IPS-20b (cell line): ENCODE data around the gene ROGDI.

Experiments
- H3K27ac ChIP-seq: one replicate; pipeline ENCODE4 v1.5.1; 2013; ENCODE audit warnings: low read length
- H3K27me3 ChIP-seq: 2 replicates; pipeline ENCODE4 v1.6.1; 2013; ENCODE audit warnings: mild to moderate bottlenecking, low read length, inconsistent platforms; ENCODE audit not compliant: insufficient read depth
- H3K36me3 ChIP-seq: 2 replicates; pipeline ENCODE4 v1.6.1; 2013; ENCODE audit warnings: low read depth, mild to moderate bottlenecking, inconsistent platforms, low read length, moderate library complexity; ENCODE audit not compliant: insufficient read depth
- H3K4me1 ChIP-seq: 2 replicates; pipeline ENCODE4 v1.6.1; 2013; ENCODE audit warnings: mild to moderate bottlenecking, control low read depth, inconsistent platforms, low read length, moderate library complexity; ENCODE audit not compliant: insufficient read depth
- H3K4me3 ChIP-seq: 2 replicates; pipeline ENCODE4 v1.5.1; 2013; ENCODE audit warnings: mild to moderate bottlenecking, low read length, inconsistent platforms
- H3K9ac ChIP-seq: 2 replicates; pipeline ENCODE4 v1.6.1; 2013; ENCODE audit warnings: low read depth, mild to moderate bottlenecking, inconsistent platforms, low read length, moderate library complexity
- H3K9me3 ChIP-seq: 2 replicates; pipeline ENCODE4 v1.6.1; 2013; ENCODE audit warnings: mild to moderate bottlenecking, low read depth, low read length, inconsistent platforms; ENCODE audit not compliant: insufficient read depth

ROGDI gene

DNA sequence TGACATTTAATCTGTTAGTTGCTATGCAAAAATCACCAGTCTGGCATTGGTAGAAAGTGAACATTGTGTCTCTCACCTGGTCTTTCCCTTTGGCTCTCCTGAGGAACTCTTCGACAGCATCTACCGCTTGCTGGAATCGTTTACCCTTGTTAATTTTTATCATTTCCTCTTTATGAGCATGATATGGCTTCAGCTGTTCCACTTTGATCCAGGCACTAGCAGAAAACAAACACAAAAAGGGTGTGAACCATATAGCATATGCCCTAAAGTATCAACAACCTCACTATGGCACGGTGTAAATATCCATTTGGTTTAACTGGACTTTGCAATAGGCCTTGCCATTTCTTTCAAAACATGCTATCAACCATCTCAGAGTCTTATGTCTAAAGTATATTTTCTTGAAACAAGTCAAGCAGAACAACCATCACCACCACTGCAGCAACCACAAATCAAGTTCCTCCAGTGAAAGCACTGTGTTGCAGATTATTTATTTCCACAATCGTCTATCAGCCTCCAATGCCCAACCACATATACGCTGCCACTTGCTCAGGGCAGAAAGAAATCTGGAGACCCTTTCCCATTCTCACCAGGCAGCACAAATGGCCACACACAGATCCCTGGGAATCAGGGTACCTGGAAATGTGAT is 30.4 kb upstream of the ROGDI start:
- no peaks in the 10 kb centered on the region for H3K27me3 ChIP-seq
- H3K4me3 ChIP-seq, result no peak overlapping the region
- no peaks in the 10 kb centered on the region for H3K4me1 ChIP-seq
- no peaks in the 10 kb centered on the region for H3K9me3 ChIP-seq
- H3K36me3 ChIP-seq, result peaks cover 80% of the 10 kb centered on the region
- H3K9ac ChIP-seq, result no peak overlapping the region
- H3K27ac ChIP-seq, result no peak overlapping the region

DNA sequence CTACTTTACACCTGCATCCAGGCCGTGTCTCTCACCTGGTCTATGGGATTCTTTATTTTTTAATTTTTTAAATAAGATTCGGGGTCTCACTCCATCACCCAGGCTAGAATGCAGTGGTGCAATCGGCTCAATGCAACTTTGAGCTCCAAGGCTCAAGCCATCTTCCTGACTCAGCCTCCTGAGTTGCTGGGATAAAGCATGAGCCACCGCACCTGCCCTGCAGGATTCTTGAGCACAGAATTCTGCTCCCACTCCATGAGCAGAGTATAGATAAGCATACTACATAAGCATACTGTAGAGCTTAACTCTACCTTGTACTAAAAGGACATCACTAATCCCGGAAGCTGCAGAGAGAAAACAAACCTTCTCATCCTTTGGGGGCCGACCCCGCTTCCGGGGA is 29.2 kb upstream of the ROGDI start:
- H3K27ac ChIP-seq, result no peak overlapping the region
- no peaks in the 10 kb centered on the region for H3K27me3 ChIP-seq
- H3K9me3 ChIP-seq, result no peaks in the 10 kb centered on the region
- H3K9ac ChIP-seq, result no peak overlapping the region
- no peaks in the 10 kb centered on the region for H3K4me1 ChIP-seq
- H3K36me3 ChIP-seq, result peaks cover 79% of the 10 kb centered on the region
- H3K4me3 ChIP-seq, result no peak overlapping the region

DNA sequence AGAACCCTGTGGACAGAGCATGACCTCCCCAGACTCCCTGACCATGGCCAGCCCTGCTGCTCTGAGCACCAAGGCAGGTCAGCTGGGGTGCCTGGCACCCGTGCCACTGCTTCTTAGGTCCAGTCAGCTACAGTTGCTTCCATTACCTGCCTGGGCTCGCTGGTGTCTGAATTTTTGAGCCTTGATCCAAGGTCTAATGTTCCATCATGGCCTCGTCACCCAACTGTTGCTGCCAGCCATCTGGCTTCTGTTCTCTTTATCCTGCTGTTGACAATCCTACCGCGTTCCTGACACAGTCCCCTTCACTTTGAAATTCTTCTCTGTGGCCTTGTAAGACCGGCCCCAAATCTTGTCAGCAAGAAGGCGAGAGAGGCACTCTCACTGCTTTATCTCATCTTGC is 28.0 kb upstream of the ROGDI start:
- peaks cover 83% of the 10 kb centered on the region for H3K36me3 ChIP-seq
- H3K4me1 ChIP-seq, result no peaks in the 10 kb centered on the region
- H3K27ac ChIP-seq, result no peak overlapping the region

DNA sequence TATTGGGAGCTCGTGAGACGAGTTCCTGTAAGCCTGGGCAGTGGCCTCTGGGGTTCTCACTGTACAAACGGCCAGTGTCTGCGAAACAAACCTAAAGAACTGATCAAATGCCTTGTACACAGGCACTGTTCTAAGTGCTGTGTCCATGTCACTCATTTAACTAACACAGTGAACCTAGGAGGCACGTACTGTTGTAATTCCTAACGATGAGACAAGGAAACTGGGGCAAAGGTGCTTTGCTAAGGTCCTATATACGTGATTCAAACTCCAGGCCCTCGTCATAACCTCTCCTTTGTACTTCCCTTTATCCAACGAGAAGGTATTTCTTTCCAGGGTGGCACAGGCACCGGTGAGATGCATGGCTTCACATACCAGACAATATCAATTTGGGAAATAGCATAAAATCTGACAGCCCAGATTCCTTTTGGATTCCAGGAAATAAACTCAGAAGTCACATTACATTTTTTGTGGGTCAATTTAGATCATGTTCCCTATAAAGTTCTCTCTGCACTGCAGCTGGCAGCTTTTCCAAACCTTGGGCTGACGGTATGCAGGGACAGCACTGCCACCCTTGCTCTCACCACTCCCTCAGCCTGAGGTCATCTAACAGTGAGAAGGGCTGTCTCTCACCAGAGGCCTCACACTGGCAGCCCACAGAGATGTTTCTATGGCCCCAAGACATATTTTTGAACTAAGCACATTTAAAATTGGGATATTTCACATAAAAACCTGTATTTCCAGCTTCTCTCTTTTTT is 26.3 kb upstream of the ROGDI start:
- H3K9me3 ChIP-seq, result no peaks in the 10 kb centered on the region
- H3K4me3 ChIP-seq, result no peak overlapping the region
- H3K27me3 ChIP-seq, result no peaks in the 10 kb centered on the region
- H3K27ac ChIP-seq, result no peak overlapping the region
- peaks cover 89% of the 10 kb centered on the region for H3K36me3 ChIP-seq
- H3K4me1 ChIP-seq, result no peaks in the 10 kb centered on the region
- H3K9ac ChIP-seq, result no peak overlapping the region

More for the DNA sequence above, 28.0 kb upstream of the ROGDI start:
- Histone ChIP-seq H3K9ac (no peak overlapping the region), H3K9me3 (no peaks in the 10 kb centered on the region), H3K27me3 (no peaks in the 10 kb centered on the region), H3K4me3 (no peak overlapping the region)

- Histone ChIP-seq H3K9ac (no peak overlapping the region), H3K27ac (no peak overlapping the region), H3K9me3 (no peaks in the 10 kb centered on the region), H3K27me3 (no peaks in the 10 kb centered on the region), H3K36me3 (peaks cover 88% of the 10 kb centered on the region), H3K4me3 (no peak overlapping the region), H3K4me1 (no peaks in the 10 kb centered on the region)
Measured at GRCh38 chr16:4826980-4827379, 24.5 kb upstream of the ROGDI start.

- H3K4me3 ChIP-seq, result no peak overlapping the region
- no peaks in the 10 kb centered on the region for H3K9me3 ChIP-seq
- no peaks in the 10 kb centered on the region for H3K27me3 ChIP-seq
- H3K4me1 ChIP-seq, result no peaks in the 10 kb centered on the region
- H3K9ac ChIP-seq, result no peak overlapping the region
- H3K27ac ChIP-seq, result no peak overlapping the region
- peaks cover 88% of the 10 kb centered on the region for H3K36me3 ChIP-seq
Measured at GRCh38 chr16:4826526-4826925, 24.1 kb upstream of the ROGDI start.

DNA sequence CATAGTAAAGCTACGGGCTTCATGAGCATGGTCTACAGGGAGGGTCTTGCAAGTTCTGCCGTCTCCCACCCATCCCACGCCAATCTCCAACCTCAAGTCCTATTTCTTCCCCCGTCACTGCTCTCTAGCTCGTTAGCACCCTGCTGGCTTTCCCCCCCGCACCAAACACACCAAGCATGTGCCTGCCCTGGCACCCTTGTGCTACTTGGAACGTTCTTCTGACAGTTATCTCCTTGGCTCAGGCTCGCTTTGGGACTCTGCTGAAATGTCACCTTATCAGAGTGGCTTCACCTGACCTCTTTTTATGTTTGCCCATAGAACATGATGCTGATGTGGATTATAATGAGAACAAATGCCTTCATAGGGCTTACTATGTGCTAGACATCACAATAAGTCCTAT is 22.8 kb upstream of the ROGDI start:
- Histone ChIP-seq H3K36me3 (peaks cover 88% of the 10 kb centered on the region), H3K4me1 (no peaks in the 10 kb centered on the region), H3K27me3 (no peaks in the 10 kb centered on the region), H3K4me3 (no peak overlapping the region), H3K27ac (no peak overlapping the region), H3K9ac (no peak overlapping the region), H3K9me3 (no peaks in the 10 kb centered on the region)

GRCh38 chr16:4820652-4821051 is 18.2 kb upstream of the ROGDI start:
- H3K27me3 ChIP-seq, result no peaks in the 10 kb centered on the region
- peaks cover 85% of the 10 kb centered on the region for H3K36me3 ChIP-seq
- no peaks in the 10 kb centered on the region for H3K9me3 ChIP-seq
- H3K4me3 ChIP-seq, result no peak overlapping the region
- no peak overlapping the region for H3K27ac ChIP-seq
- no peaks in the 10 kb centered on the region for H3K4me1 ChIP-seq
- no peak overlapping the region for H3K9ac ChIP-seq

DNA sequence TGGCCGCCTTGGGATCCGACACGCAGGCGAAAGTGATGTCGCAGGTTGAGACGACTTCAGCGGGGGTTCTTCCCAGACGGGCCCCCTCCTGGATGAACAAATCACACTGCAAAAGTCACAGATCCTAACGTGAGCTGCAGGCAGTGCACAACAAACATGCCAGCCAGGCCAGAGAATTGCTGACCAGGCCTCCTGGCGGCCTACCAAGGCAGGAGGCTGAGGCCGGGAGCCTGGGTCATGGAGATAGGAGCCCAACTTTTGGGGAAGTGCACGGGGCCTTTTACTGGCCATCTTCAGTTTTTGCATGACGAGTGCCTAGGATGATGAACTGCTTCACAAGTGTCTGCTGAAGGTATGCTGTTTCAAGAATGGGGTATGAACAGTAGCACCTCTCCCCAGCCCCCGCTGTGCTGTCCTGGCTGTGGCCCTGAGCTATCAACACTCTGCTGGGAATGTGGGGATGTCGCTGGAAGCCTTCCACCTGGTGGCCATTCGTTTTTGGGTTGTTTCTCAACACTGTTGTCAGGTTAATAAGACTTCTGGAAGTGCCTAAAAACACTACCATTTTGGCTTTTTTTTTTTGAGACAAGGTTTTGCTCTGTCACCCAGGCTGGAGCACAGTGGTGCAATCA is 12.2 kb upstream of the ROGDI start:
- Histone ChIP-seq H3K27ac (no peak overlapping the region), H3K36me3 (peaks cover 79% of the 10 kb centered on the region), H3K4me3 (no peak overlapping the region), H3K9ac (no peak overlapping the region), H3K9me3 (no peaks in the 10 kb centered on the region), H3K27me3 (no peaks in the 10 kb centered on the region), H3K4me1 (no peaks in the 10 kb centered on the region)

- H3K27ac ChIP-seq, result no peak overlapping the region
- H3K36me3 ChIP-seq, result peaks cover 79% of the 10 kb centered on the region
- H3K4me3 ChIP-seq, result no peak overlapping the region
- H3K4me1 ChIP-seq, result no peaks in the 10 kb centered on the region
- H3K9ac ChIP-seq, result no peak overlapping the region
- H3K27me3 ChIP-seq, result no peaks in the 10 kb centered on the region
- no peaks in the 10 kb centered on the region for H3K9me3 ChIP-seq
Measured at GRCh38 chr16:4814046-4814445, 11.6 kb upstream of the ROGDI start.

DNA sequence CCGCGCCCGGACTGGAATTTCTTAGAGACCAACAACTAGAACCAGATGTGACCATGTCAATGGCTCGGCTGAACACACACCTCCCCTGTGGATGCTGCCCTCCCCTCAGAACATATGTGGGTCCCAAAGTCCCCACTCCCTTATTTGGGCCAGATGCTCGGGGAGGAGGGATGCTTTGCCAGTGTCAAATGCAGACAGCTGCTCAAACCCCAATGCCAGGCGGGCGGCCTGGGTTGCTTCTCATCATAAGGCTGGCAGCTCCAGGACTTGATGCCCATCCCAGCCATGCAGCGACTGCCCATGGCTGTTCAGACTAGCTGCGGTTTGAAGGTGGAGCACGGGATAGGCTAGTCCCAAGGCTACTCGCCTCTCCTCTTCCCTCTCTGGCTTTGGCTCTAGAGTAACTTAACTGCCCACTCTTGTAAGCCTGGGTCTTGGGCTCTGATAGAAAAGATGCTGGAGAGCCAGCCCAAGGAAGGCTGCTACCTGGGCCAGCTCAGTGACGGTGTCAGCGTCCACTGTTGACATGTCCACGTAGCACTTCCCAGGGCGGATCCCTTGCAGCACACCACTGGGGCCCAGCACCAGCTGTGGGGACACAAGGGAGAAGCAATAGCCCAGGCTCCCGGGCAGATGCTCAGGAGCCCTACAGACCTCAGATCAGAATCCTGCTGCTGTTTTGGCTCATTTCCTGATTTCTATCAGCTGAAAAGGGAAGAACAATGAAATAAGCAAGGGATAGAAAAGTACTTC is 11.0 kb upstream of the ROGDI start:
- H3K9ac ChIP-seq, result no peak overlapping the region
- peaks cover 80% of the 10 kb centered on the region for H3K36me3 ChIP-seq
- H3K4me3 ChIP-seq, result no peak overlapping the region
- no peak overlapping the region for H3K27ac ChIP-seq
- no peaks in the 10 kb centered on the region for H3K27me3 ChIP-seq
- no peaks in the 10 kb centered on the region for H3K9me3 ChIP-seq
- no peaks in the 10 kb centered on the region for H3K4me1 ChIP-seq
